ENCODE data around the gene GUCA2B.

Gene GUCA2B

DNA sequence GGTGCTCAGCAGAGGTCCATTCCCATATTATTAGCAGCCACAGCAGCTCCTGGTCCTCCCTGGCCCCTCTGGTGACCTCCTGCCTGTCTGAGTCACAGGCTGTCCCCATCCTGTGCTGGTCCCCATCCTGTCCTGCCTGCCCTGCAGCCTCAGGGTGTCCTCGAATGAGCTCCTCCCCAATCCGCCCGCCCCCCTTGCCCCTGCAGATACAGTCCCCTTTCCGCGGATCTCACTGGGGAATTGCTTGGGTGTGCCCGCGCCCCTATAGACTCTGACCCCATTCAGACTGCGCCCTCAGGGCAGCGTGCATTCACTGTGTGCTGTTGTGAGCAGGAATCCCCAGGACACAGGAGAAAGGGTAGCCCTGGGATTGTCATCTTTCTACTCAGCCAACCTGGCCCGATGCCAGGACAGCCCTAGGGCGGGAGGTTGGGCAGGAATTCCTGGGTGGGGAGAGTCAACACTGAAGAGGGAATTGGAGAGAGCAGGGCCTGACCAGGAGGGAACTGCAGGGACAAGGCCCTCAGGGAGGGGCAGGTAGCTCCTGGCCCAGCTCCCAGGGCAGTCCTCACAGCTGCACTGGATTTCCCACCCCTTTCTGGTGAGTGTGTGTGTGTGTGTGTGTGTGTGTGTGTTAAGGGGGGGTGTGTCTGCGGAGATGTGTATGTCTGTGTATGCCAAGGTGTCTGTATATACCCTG lies 12.5 kb downstream of the GUCA2B start:
- TF ChIP-seq, protein P1, sequence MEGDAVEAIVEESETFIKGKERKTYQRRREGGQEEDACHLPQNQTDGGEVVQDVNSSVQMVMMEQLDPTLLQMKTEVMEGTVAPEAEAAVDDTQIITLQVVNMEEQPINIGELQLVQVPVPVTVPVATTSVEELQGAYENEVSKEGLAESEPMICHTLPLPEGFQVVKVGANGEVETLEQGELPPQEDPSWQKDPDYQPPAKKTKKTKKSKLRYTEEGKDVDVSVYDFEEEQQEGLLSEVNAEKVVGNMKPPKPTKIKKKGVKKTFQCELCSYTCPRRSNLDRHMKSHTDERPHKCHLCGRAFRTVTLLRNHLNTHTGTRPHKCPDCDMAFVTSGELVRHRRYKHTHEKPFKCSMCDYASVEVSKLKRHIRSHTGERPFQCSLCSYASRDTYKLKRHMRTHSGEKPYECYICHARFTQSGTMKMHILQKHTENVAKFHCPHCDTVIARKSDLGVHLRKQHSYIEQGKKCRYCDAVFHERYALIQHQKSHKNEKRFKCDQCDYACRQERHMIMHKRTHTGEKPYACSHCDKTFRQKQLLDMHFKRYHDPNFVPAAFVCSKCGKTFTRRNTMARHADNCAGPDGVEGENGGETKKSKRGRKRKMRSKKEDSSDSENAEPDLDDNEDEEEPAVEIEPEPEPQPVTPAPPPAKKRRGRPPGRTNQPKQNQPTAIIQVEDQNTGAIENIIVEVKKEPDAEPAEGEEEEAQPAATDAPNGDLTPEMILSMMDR (conservative IDR thresholded peaks at IDR 0.05; ENCODE audit: low read length): no peak
- no peak overlapping the region for H3K4me3 ChIP-seq (ENCODE audit: low read length)
- no peak for DNase-seq (ENCODE audit: low read depth)

DNA sequence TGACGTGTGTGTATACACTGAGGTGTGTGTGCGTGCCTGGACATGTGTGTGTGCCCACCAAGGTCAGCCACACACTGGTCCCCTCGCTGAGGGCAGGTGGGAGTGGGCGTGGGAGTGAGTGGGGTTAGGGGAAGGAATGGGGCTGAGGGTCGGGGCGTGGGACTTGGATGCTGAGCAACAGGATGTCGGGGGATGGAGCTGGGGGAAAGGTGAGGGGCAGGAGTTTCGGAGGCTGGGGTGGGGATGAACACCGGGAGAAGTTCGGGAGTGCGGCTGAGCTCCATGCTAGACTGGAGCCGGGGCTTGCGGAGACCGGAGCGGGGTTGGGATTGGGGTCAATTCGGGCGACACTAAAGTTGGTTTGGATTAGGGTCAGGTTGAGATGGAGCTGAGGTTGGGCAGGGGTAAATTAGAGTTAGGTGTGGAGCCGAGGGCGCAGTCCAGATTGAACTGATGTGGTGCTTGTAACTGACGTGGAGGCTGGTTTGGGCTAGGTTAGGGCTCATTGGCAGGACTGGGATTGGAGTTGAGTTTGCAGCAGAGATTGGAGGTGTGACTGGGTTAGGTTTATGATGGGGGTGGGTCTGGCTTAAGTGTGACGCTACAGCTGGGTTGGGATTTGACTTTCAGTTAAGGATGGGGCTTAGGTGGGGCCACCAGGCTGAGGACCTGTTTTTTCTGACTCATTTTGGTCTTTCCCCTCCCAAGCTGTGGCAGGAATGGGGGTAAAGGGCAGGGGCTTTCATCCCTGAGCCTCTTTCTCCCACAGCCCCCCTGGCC lies 14.6 kb downstream of the GUCA2B start:
- no peak overlapping the region for H3K4me3 ChIP-seq (ENCODE audit: low read length)
- TF ChIP-seq, protein P1 (conservative IDR thresholded peaks at IDR 0.05; ENCODE audit: low read length): no peak
- DNase-seq (ENCODE audit: low read depth): no peak

DNA sequence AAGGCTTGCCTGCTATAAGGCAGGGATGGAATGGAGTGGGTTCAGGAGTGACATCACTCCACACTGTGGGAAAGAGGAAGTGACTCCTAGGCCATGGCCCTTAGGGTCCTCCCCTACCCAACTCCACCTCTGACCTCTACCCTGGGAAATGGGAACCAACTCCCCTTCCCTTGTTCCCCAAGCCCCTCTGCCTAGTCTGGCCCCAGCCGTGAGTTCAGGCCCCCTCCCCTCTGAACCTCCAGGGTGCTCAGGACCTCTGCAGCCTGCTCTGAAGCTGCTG lies 15.1 kb downstream of the GUCA2B start:
- TF ChIP-seq, protein P1 (conservative IDR thresholded peaks at IDR 0.05; ENCODE audit: low read length): no peak
- H3K4me3 ChIP-seq (ENCODE audit: low read length): no peak overlapping the region
- DNase-seq (ENCODE audit: low read depth): no peak

DNA sequence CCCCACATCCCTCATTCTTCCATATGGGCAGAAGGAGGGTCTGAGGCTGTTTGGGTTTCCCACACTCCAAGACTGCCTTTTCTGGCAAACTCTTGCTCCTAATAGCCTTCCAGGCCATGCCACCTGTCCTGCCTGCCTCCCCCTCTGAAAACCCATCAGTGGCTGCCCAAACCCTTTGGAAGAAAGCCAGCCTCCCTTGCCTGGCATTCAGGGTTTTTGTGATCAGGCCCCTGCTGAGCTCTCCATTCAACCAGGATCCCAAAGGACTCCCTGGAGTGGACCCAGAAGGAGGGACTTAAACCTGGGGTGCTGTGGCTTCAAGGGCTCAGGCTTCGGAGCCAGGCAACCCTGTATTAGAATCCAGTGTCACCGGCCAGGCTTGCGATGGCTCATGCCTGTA lies 15.6 kb downstream of the GUCA2B start:
- no peak for DNase-seq (ENCODE audit: low read depth)
- H3K4me3 ChIP-seq (ENCODE audit: low read length): no peak overlapping the region
- TF ChIP-seq, protein P1 (conservative IDR thresholded peaks at IDR 0.05; ENCODE audit: low read length): no peak

DNA sequence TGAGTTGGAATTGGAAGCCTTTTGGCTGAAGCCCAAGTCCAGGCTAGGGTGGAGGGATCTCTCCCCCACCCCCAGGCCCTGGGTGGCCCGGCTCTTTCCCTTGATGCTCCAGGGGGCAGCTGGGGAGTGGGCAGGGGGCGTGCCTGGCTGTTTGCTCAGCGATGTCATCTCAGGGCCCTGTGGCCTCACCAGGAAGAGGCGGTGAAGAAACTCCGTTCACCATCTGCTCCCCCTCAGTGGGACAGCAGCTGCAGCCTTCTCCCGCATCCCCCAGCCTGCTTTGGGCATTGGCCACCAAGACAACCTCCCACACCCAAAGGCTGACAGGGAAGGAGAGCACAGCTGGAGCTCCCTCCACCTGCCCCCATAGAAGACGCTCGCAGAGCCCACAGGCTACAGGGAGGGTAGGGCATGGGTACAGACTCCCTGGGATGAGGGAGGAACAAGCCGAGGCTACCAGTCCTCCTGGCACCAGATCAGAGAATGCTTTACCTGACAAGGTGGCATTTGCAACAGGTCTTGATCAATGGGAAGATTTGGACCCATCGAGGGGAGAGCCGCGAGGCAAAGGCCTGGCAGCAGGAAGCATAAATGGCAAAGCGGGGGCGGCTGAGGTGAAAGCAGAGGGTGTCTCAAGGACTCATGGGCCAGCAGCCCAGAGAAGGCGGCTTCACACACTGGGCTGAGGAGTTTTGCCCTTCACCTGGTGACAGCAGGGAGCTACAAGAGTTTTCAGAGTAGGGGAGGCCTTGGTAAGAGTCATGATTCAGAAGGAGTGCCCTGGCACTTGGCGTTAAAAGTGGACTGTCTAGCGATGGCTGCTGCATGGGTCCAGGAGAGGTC lies 17.8 kb downstream of the GUCA2B start:
- TF ChIP-seq, protein P1 (conservative IDR thresholded peaks at IDR 0.05; ENCODE audit: low read length): no peak
- no peak overlapping the region for H3K4me3 ChIP-seq (ENCODE audit: low read length)
- DNase-seq (ENCODE audit: low read depth): no peak

DNA sequence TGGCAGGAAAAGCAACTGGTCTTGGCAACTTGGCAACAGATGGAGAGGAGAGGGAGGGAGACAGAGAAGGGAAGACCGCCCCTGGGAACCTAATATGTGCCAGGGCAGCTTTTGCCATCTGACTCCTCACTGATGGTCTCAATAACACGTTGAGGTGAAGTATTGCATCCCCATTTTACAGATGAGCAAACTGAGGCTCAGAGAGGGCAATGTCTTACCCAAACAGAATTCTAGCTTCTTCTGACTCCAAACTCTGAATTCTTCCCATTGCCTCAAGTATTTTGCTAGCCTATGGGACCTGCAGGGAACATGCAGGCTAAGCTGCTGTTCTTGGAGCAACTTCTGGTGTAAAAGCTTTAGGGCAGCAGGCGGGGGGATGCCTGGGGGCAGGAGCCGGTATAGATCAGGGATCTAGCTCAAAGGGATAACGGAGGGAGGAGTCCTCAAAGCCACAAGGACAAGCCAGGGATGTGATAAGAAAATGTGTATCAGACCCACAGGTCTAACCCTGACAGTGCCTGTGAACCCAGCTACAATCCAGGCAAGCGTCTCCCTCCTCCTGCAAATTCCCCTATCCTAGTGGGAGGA lies 18.6 kb downstream of the GUCA2B start:
- no peak for DNase-seq (ENCODE audit: low read depth)

More for the DNA sequence above, 18.6 kb downstream of the GUCA2B start:
- no peak overlapping the region for H3K4me3 ChIP-seq (ENCODE audit: low read length)
- TF ChIP-seq, protein P1 (conservative IDR thresholded peaks at IDR 0.05; ENCODE audit: low read length): no peak
